Transverse colon (tissue), 4 donors: Measurements from ENCODE around the gene TOMM22.

Experiments used
- EP300 ChIP-seq: sonication (generic); formaldehyde crosslinking; IDR thresholded peaks from one replicate; pipeline ENCODE4 v1.6.1; 2017; ENCODE audit warnings: antibody characterized with exemption, low read depth
- POLR2A ChIP-seq: fragments of 450-650 bp; IDR thresholded peaks from one replicate; pipeline ENCODE4 v1.6.1; 2016; ENCODE audit warnings: antibody characterized with exemption, mild to moderate bottlenecking, moderate library complexity
- POLR2AphosphoS5 ChIP-seq, 3 donors: sonication (generic); formaldehyde crosslinking; IDR thresholded peaks; one replicate each; pipeline ENCODE4 v1.6.1; 2016; ENCODE audit warnings: antibody characterized with exemption in 3 of 3
- TF ChIP-seq, protein P1 (sequence below), 5 experiments: fragments of 200-600 bp in 3 of 5; fragments of 450-650 bp in 2 of 5; sonication (generic) in 3 of 5; IDR thresholded peaks; 1 replicate in 2 of 5; 2 replicates in 3 of 5; pipeline ENCODE4 v1.5.1; 2016 to 2017; ENCODE audit warnings: antibody characterized with exemption in 5 of 5, inconsistent platforms in 3 of 5, mild to moderate bottlenecking in 2 of 5, moderate library complexity in 1 of 5

DNA sequence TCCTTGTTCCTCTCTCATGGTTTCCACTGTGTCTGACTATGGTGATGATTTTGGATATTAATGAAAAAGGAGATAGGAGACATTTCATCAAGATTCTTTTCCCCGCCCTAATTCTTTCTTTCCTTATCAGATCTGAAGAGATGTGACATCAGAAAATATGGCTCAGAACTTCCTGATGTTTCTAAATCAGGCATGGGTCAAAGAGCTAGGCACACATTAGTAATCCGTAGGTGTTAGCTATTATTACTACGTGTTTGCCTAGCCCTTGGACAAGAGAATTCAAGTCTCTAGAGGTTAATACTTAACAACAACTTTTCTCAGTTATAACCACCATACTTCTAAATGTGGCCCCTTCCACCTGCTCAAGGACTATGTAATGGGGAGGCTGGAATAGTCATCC, 13.2 kb downstream of the TOMM22 start:
- TF ChIP-seq, protein P1, sequence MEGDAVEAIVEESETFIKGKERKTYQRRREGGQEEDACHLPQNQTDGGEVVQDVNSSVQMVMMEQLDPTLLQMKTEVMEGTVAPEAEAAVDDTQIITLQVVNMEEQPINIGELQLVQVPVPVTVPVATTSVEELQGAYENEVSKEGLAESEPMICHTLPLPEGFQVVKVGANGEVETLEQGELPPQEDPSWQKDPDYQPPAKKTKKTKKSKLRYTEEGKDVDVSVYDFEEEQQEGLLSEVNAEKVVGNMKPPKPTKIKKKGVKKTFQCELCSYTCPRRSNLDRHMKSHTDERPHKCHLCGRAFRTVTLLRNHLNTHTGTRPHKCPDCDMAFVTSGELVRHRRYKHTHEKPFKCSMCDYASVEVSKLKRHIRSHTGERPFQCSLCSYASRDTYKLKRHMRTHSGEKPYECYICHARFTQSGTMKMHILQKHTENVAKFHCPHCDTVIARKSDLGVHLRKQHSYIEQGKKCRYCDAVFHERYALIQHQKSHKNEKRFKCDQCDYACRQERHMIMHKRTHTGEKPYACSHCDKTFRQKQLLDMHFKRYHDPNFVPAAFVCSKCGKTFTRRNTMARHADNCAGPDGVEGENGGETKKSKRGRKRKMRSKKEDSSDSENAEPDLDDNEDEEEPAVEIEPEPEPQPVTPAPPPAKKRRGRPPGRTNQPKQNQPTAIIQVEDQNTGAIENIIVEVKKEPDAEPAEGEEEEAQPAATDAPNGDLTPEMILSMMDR (IDR thresholded peaks at IDR 0.05): no peak
- TF ChIP-seq POLR2AphosphoS5 (IDR thresholded peaks at IDR 0.05) (peak in 2 of 3 donors; percentile 44 to 61), POLR2A (peak; percentile 33), EP300 (no peak)
